Body of pancreas (tissue), 4 donors: ENCODE measurements around the gene TMEM127.

ENCODE experiments used
- CTCF ChIP-seq, 7 experiments: fragments of 450-650 bp in 4 of 7; fragments of 200-600 bp in 3 of 7; sonication (generic) in 3 of 7; IDR thresholded peaks; one replicate each; pipeline ENCODE4 v1.5.1; 2016 to 2019; ENCODE audit warnings: antibody characterized with exemption in 7 of 7
- POLR2A ChIP-seq, 3 donors: fragments of 450-650 bp; IDR thresholded peaks; one replicate each; pipeline ENCODE4 v1.6.1; 2016; ENCODE audit warnings: antibody characterized with exemption in 3 of 3, mild to moderate bottlenecking in 2 of 3

- TF ChIP-seq CTCF (IDR thresholded peaks at IDR 0.05) (peak in 3 of 7 experiments; percentile 32 to 46 (median 44)), POLR2A (IDR thresholded peaks at IDR 0.05) (peak; percentile 81 to 93 (median 90))
These were observed at the start of gene TMEM127, which contains the start of gene CIAO1 for GRCh38 chr2:96265840-96266679.
